H7 (cell line): Measurements from ENCODE around the gene OR4S2. TPM values are rescaled to one million over a fixed set of nuclear protein-coding genes. Genes with fewer than 3 reads are reported as not detected.

Source experiments
- DNase-seq: peaks from one replicate; pipeline ENCODE4 v3.0.0; 2012
- H3K27me3 ChIP-seq: 2 replicates; pipeline ENCODE4 v1.6.0; 2011; ENCODE audit warnings: mild to moderate bottlenecking, low read length; ENCODE audit not compliant: control insufficient read depth, insufficient read depth
- H3K36me3 ChIP-seq: replicated peaks from 2 replicates; pipeline ENCODE4 v1.5.1; 2011; ENCODE audit warnings: low read length; ENCODE audit not compliant: control insufficient read depth, insufficient read depth
- H3K4me3 ChIP-seq: 2 replicates; pipeline ENCODE4 v1.5.1; 2011; ENCODE audit warnings: low read depth, mild to moderate bottlenecking, control low read depth, low read length, moderate library complexity; ENCODE audit not compliant: insufficient read depth
- total RNA-seq: library from RNA; depleted of rRNA; stranded (reverse); fragments of >200 nt; shearing (Covaris generic); gene quantifications from 2 replicates; pipeline ENCODE4 v1.2.3, GENCODE V29; 2014; rRNA removed

Gene OR4S2, protein sequence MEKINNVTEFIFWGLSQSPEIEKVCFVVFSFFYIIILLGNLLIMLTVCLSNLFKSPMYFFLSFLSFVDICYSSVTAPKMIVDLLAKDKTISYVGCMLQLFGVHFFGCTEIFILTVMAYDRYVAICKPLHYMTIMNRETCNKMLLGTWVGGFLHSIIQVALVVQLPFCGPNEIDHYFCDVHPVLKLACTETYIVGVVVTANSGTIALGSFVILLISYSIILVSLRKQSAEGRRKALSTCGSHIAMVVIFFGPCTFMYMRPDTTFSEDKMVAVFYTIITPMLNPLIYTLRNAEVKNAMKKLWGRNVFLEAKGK
- not detected in 2 replicates for total RNA-seq

DNA sequence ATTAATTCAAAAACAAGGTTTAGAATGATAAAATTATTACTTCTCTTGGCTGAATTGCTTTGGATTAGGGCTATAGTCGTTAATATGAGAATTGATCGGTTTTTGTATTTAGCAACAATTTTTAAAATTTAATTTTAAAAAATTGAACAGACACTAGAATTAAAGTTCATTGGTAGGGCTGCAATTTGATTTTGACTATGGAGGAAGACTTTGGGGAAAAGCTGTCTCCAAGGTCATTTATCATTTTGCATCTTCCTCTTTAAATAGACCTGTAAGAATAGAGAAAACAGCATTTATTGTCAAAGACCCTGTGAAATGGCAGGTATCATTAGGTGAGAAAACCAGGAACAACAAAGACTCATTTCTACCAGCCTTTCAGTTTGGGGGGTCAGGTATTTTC is at the start of gene OR4S2:
OR4S2 (plus strand) TSS at position 301 of the 400 bp plus-strand sequence. CDS start 2,577 bp downstream, outside the sequence.
- no peak for DNase-seq

DNA sequence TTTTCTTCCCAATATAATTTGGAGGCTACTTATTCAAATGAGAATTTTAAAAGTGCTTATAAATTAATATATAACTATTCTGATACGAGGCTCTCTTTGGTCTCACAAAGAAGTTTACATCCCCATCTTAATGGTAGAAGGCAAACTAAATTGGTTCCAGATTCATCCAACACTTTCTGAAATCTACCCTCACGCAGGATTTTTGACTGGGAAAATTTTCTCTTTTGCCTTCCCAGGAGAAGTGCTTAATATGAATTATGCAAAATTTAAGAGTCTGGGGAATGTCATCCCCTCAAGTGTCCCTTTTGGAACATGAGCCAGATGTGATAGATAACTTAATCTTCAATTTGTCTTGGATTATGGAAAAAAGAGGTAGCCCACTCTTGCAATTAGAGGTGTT is 40.6 kb upstream of the OR4S2 start, which contains the start of gene OR4C11:
OR4C11 (minus strand) TSS at position 101 of the 400 bp plus-strand sequence. CDS start 3,272 bp downstream, outside the sequence.
- DNase-seq: no peak
- Histone ChIP-seq H3K4me3 (no peak within 1 kb of the TSS), H3K27me3 (no peaks in the 10 kb centered on the region), H3K36me3 (no peaks in the 10 kb centered on the region)

More for the DNA sequence above, at the start of gene OR4S2:
- H3K36me3 ChIP-seq: no peaks in the 10 kb centered on the region
- H3K4me3 ChIP-seq: no peak within 1 kb of the TSS
- no peaks in the 10 kb centered on the region for H3K27me3 ChIP-seq

DNA sequence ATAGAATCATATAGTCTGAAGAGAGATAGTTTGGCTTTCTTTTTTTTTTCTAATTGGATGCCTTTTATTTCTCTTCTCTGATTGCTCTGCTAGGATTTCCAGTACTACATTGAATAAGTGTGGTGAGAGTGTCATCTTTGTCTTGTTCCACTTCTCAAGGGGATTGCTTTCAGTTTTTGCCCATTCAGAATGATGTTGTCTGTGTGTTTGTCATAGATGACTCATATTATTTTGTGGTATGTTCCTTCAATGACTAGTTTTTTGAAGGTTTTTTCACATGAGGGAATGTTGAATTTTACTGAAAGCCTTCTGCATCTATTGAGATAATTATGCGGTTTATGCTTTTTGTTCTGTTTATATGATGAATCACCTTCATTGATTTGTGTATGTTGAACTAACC is 23.6 kb upstream of the OR4S2 start:
- H3K27me3 ChIP-seq: no peaks in the 10 kb centered on the region
- DNase-seq: no peak
- H3K4me3 ChIP-seq: no peak overlapping the region
- no peaks in the 10 kb centered on the region for H3K36me3 ChIP-seq

DNA sequence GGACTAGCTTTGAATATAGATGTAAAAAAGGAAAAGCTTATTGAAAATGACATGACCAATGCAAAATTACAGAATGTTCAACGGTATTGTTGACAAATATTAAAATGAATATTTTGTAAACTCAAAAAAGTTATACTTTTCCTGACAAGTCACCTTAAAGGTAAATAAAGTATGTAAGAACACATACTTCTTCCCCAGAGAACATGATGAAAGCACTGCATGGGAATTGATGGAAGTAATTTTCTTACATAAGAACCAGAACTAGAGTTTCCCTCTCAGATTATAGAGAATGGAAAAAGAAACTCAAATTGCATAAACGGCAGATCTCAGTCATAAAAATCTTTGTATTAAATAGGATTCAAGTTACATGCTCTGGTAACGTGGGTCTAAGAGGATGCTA is 13.3 kb upstream of the OR4S2 start, which contains the start of gene OR4P4:
OR4P4 (plus strand) TSS at position 301 of the 400 bp plus-strand sequence.
- DNase-seq: no peak
- no peaks in the 10 kb centered on the region for H3K36me3 ChIP-seq
- H3K27me3 ChIP-seq: no peaks in the 10 kb centered on the region
- H3K4me3 ChIP-seq: no peak within 1 kb of the TSS

DNA sequence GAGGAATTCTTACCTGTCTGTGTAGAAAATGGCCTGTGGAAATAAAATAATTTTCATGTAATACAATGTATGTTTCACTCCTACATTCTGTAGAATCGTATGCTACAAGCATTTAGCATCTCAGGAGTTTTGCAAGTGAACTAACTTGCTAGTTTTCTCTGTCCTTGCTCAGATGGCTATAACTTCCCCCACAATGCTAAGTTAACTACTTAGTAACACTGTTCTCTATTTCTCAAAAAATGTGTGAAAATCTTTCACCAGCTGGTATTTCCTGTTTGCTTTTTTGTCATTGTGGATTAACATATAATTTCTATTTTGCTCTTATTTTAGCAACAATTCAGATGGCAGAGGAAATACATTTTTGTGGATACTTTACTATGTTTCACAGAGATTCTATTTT is 4.4 kb downstream of the OR4S2 start:
- no peak overlapping the region for H3K4me3 ChIP-seq
- no peaks in the 10 kb centered on the region for H3K27me3 ChIP-seq
- no peak for DNase-seq
- no peaks in the 10 kb centered on the region for H3K36me3 ChIP-seq

DNA sequence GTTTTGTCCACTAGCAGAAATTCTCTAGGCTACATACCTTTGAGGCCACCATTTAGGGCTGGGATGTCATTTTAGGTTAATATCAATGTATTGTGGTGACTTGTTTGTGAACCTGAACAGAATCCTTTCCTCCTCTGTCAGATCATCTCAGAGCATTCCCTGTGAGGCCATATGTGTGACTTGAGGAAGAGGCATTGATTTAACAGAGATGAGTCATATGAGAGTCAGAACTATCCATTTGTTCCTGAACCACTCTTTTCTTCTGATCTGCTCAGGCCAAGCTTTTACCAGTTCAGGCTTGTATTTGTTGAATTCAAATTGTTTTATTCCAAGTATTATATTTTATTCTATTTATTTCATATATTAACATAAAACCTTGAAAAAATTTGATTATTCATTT is 7.0 kb downstream of the OR4S2 start:
- no peaks in the 10 kb centered on the region for H3K27me3 ChIP-seq
- no peaks in the 10 kb centered on the region for H3K36me3 ChIP-seq
- no peak overlapping the region for H3K4me3 ChIP-seq
- DNase-seq: no peak

DNA sequence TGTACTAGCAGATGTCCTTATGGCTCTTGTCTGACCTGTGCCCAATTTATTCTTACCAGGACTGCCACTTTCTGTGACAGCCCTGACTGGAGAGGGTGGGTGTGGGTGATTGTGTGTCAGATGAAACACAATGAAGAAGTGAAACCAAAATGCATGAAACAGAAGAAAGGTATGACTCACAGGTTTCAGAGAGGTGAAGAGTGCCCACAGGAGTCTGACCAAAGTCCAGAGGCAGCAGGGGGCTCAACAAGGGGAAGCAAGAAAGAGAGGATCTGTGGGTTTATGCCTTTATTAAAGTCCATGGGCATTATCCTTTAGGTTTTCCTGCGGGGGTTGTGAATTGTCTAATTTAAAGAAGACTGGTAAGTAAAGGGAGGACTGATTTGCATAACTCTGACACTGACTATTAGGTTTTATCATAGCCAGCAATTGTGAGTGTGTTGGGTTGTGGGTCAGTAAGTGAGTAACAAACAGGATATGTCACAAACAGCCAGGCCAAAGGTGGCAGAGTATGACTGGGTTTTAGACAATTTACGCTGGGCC is 10.0 kb downstream of the OR4S2 start:
- Histone ChIP-seq H3K27me3 (no peaks in the 10 kb centered on the region), H3K36me3 (no peaks in the 10 kb centered on the region), H3K4me3 (no peak overlapping the region)
- no peak for DNase-seq

DNA sequence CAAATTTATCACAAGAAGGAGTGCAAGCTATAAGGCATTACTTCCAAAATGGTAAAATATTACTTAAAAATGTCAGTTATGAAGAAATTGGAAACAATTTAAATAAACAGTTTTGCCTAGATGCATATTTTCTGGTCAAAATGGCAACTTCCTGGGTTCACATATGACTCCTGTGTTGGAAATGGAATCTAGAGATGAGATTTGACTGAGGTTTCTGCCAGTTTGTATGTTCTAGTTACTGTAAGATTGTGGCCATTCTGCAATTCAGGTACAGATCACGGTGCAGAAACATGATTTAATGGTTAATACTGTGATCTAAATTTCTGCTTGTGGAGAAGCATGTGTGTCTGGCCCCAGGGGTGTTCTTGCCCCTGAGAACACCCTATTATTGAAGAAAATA is 10.5 kb downstream of the OR4S2 start:
- Histone ChIP-seq H3K4me3 (no peak overlapping the region), H3K36me3 (no peaks in the 10 kb centered on the region), H3K27me3 (no peaks in the 10 kb centered on the region)
- no peak for DNase-seq

DNA sequence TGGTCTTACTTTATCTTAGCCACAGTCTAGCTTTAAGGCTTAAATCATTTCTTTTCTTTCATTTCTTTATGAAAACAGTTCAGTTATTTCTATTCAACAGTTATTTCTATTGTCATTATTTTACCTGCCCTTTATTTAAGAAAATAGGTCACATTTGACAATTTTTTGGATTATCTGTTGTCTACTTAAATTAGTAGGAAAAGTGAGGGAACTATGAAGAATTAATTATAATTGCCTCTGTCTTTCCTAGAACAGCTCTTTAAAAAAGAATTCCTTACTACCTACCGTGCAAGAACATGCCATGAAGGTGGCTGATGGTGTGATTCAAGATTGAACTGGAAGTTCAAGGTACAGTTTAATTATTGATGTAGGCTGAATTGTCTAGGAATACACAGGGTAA is 13.8 kb downstream of the OR4S2 start, which contains the start of gene OR4C6:
OR4C6 (plus strand) TSS at position 301 of the 400 bp plus-strand sequence. CDS start 2,966 bp downstream, outside the sequence.
- Histone ChIP-seq H3K36me3 (no peaks in the 10 kb centered on the region), H3K27me3 (no peaks in the 10 kb centered on the region)

DNA sequence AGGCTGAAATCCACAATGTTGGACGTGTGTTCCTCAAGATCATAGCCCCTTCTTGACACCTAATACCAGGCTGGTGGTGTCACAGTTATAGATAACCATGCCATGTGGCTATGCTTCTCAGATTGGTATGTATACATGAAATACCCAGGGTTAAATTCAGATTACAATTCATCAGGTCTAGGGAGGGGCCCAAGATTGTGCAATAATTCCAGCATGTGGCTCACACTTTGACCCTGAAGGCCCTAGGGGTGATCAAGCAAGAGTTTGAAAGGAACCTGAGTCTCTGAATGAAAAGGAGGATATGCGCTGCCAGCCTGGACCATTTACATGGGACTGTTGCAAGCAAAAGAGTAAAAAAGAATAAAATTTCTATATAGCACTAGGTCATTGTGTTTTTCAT is 21.2 kb downstream of the OR4S2 start:
- Histone ChIP-seq H3K27me3 (no peaks in the 10 kb centered on the region), H3K4me3 (no peak overlapping the region), H3K36me3 (no peaks in the 10 kb centered on the region)
- DNase-seq: no peak

More for the DNA sequence above, 13.8 kb downstream of the OR4S2 start, which contains the start of gene OR4C6:
- DNase-seq: no peak
- H3K4me3 ChIP-seq: no peak within 1 kb of the TSS

DNA sequence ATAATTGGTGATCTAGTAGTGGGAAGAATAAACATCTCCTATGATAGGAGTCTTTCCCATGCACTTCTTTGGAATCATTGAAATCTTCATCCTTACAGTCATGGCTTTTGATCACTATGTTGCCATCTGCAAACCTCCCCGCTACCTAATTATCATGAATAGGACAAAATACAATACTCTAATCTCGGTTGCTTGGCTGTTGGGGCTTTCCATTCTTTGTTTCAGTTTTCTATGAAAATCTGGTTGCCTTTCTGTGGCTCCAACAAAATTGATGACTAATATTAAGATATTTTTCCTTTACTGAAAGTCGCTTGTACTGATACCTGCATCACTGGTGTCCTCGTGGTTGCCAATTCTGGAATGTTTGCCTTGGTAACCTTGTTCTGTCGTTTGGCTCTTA is 25.7 kb downstream of the OR4S2 start:
- Histone ChIP-seq H3K27me3 (no peaks in the 10 kb centered on the region), H3K4me3 (no peak overlapping the region), H3K36me3 (no peaks in the 10 kb centered on the region)
- no peak for DNase-seq

DNA sequence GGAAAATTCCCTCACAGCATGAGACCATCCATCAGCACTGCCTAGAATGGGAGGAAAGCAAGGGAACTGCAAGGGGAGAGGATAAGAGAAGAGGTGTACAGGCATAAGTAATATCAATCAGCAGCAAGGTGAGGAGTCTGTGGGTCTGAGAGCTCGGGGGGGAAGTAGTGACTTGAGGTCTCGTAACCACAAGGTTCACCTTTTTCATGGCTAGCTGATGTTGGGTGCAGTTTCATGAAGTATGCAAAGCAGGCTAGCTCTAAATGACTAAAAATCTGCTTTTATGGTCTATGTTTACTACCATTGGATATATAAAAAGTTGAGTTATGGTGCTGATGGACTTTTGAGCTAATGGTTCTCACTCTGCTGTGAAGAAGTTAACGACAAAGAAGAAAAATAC is 49.7 kb downstream of the OR4S2 start:
- H3K4me3 ChIP-seq: no peak overlapping the region
- H3K27me3 ChIP-seq: no peaks in the 10 kb centered on the region
- DNase-seq: no peak
- H3K36me3 ChIP-seq: no peaks in the 10 kb centered on the region

DNA sequence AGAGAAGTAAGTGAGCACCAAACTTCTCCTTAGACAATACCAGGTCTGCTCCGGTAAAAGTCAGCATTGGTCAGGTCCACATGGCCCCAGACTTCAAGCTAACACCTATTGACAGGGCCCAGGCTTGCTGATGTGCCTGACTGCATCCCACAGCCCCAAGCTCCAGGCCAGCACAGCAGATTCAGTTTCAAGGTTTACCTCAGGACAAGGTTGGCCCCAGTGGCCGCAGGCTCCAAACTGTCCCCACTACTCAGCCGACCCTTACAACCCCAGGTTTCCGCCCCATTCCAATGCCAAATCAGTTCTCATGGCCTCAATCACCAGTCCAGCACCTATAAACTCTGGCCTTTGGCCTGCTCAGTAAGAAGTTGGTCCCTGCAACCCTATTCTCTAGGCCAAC is 53.3 kb downstream of the OR4S2 start:
- DNase-seq: no peak
- no peak overlapping the region for H3K4me3 ChIP-seq
- no peaks in the 10 kb centered on the region for H3K36me3 ChIP-seq
- no peaks in the 10 kb centered on the region for H3K27me3 ChIP-seq
